DMS153 treated with DMSO at 0.1 percent for 48 hours (cell line): ENCODE measurements around the gene CNTRL.
"Not testable (repeated sequence)": the region's sequence is repeated elsewhere in the genome, so short reads cannot be mapped to it uniquely, and the experiment has no call there.

Experiments
- DNase-seq: peaks from one replicate; lab custom pipeline; 2025; ENCODE audit not compliant: unreplicated experiment; lab: John Stamatoyannopoulos, UW

The CNTRL gene

DNA sequence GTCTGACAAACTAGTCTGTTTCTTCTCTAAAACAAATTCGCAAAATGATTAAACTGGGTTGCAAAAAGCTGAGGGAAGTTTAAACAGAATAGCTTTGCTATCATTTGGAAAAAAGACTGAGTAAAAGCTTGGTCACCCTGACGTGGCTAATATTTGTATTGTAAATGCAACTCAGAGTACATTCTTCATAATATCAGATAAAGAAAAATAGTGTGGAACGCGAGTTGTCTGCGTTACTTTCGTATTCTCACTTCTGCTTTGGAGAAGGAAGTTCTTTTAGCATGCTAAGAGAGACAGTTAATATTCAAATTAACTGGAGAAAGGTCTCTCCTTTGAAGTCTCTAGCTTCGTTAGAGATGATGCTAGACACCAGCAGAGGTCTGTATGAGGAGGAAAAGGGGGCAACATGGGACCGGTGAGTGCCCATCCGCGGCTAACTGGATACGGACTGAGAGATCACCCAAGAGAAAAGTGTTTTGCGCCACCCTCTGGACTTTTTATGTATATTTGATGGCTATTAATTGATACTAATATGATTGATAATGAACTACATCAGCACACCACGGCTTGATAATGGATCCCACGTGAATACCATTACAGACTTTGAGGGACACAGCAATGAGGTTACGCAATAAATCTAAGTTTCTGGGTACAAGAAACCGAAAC lies 2.9 kb upstream of the CNTRL start:
- no peak for DNase-seq

DNA sequence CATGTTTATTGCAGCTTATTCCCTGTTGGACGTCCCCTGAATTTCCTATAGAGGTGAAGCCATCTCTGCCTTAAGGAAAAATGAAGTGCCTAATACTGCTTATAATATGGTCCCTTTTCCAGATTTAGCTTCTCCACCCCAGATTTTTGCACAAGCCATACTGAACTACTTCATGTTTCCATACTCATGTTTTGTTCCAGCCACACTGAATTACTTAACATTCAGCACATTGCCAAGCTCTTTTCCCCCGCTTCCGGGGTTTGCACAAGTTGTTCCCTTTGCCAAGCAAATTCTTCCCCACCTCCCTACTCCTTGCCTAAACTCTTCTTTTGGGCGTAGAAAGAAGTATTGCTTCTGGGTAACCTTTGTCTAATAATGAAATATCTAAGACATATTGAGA lies 1.7 kb upstream of the CNTRL start:
- no peak for DNase-seq

DNA sequence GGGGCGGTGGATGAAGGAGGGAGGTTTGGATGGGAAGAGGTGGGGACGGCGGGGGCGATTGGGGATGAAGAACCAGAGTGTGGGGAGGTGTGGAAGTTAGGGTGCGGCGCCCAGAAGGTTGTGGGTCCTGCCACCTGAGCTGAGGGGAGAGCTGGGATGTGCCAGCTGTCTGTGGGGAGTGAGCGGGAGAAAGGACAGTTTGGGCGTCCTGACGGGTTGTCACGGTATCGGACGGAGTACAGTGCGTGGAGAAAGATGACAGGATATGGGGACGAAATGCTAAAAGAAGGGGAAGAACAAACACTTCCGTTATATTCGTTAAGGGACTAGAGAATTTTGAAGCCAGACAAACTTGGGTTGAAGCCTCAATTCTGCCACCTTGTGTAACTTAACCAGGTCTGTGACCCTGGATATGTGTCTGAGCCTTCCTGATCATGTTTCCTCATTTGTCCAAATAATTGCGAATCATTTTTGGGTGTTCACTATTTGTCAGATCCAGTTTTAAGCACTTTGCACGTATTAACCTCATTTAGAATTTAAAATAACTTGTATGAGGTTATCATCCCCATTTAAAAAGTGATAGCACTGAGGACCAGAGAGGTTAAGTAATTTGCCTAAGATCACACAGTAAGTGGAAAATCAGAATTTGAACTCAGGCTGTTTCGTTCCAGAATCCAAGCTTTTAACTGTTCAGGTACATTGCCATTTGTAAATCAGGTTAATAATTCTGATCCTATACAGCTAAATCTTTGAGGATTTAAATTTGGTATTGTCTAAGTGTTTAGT lies 689 bp downstream of the CNTRL start:
- peak; percentile 40 for DNase-seq

DNA sequence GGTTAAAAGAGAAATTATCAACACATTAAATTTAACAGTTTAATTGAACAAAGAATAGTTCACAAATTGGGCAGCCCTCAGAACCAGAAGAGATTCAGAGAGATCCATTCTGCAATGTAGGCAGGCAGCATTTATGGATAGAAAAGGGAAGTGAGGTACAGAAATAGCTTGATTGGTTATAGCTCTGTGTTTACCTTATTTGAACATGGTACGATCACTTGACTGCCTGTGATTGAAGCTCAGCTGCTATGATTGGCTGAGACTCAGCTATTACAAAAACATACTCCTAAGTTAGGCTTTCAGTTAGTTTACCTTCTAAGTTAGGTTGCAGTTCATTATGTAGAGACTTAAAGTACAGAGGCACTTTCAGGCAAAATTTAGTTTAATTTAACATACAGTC lies 7.3 kb downstream of the CNTRL start:
- no peak for DNase-seq

DNA sequence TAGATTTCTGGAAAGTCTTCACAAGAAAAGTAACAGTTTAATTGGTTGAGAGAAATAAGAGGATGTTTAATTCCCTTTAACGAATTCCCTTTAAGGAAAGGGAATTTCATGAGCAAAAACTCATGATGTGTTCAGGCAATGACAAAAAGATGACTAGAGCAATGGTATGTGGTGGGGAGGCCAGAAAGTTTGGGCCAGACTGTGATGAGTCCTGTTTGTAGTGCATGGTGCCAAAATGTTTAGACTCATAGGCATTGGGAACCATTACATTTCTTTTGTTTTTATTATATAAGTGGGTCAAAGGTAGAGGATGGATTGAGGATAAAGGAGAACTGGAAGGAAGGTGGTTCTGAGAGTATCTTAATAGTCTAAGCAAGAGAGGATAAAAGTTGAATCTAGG lies 10.9 kb downstream of the CNTRL start:
- DNase-seq: no peak

DNA sequence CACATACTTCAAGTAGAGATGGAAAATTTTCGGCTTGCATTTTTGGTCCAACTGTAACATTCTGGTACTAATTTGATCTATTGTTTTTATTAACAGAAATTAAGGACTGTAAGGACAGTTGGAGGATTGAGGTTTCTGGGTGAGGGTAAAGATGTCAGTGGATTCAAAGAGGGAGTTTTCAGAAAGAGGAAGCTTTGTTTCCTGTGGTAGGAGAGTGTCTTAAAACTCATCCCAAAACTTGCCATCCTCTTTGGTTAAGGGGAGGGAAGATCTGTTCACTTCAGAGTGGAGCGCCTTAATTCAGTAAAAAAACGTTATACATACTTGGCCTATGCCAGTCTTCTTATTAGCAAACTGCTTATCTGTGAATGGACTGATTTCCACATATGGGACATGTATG lies 13.8 kb downstream of the CNTRL start:
- no peak for DNase-seq

DNA sequence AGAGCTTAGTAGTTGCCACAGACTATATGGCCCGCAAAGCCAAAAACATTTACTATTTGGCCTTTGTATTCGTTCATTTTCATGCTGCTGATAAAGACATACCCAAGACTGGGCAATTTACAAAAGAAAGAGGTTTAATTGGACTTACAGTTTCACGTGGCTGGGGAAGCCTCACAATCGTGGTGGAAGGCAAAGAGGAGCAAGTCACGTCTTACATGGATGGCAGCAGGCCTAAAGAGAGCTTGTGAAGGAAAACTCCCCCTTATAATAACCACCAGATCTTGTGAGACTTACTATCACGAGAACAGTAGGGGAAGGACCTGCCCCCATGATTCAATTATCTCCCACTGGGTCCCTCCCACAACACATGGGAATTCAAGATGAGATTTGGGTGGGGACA lies 16.0 kb downstream of the CNTRL start:
- DNase-seq: not testable (repeated sequence)

DNA sequence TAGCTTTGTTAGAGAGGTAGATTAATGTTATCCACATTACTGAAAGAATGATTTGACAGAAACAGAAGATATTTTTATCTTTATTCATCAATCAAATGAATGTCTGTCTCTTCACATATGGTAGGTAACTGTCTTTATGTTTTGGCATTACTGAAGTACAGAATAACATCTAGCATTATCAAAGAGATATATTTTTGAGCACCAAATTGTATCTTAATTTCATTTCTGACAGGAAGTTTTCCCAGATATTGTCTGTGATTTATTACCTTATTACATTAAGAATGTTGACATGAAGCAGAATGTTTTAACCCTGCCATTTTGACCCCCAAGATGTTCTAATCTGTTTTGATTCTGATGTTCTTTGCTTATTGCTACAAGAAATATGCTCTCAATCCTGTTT lies 20.3 kb downstream of the CNTRL start:
- no peak for DNase-seq

DNA sequence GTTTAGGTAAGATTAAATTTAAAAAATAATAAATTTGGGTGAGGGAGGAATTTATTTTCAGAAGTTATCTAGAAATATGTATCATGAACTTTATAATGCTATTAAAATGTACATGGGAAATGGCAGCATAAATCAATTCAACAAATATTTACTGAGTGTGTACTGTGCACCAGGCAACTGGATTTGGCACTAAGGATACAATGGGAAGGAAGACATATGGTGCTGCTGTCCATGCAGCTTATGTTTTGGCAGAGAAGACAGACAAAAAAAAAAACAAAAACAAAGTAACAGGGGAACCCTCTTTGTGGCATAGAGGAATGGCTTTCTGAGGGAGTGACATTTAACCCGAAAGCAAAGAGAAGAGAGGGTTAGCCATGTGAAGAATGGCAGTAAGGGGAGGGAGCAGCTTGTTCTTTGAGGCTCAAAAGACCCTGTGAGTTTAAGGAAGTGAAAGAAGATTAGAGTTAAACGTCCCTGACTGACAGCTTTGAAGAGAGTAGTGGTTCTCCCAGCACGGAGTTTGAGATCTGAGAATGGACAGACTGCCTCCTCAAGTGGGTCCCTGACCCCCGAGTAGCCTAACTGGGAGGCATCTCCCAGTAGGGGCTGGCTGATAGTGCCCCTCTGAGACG lies 23.9 kb downstream of the CNTRL start:
- DNase-seq: no peak

DNA sequence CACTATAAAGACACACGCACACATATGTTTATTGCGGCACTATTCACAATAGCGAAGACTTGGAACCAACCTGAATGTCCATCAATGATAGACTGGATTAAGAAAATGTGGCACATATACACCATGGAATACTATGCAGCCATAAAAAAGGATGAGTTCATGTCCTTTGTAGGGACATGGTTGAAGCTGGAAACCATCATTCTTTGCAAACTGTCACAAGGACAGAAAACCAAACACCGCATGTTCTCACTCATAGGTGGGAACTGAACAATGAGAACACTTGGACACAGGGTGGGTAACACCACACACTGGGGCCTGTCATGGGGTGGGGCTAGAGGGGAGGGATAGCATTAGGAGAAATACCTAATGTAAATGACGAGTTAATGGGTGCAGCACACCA lies 29.3 kb downstream of the CNTRL start:
- not testable (repeated sequence) for DNase-seq

DNA sequence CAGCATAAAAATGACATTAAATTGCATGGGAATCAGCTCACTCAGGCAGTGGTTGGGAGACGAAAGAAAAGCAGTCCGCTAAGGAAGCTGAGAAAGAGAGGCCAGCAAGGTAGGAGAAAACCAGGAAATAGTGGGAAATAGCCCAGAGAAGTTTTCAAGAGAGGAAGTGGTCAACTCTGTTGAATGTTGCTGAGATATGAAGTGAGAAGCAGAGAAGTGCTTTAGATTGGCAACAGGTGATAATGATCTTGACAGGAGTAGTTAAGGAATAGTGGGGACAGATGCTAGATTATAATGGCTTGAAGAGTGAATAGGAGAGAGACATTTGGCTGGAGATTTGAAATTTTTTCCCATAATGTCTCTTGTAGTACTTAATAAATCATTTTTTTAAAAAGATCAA lies 30.8 kb downstream of the CNTRL start:
- no peak for DNase-seq

DNA sequence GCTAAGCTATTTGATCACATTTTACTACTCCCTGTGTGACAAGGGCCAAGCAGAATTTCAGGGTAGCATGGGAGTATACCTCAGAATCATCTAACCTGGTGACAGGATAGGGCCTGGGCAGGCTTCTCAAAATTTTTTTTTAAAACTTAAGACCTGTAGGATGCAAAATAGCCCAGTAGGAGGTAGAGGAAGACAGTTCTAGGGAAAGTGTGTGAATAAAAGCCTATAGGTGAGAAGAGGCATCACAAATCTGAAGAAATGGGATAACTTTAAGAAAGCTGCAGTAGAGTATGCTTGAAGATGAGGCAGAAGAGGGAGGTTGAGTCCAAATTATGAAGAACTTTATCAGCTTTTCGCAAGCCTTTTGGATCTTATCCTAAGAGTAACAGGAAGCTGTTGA lies 32.3 kb downstream of the CNTRL start:
- DNase-seq: no peak

DNA sequence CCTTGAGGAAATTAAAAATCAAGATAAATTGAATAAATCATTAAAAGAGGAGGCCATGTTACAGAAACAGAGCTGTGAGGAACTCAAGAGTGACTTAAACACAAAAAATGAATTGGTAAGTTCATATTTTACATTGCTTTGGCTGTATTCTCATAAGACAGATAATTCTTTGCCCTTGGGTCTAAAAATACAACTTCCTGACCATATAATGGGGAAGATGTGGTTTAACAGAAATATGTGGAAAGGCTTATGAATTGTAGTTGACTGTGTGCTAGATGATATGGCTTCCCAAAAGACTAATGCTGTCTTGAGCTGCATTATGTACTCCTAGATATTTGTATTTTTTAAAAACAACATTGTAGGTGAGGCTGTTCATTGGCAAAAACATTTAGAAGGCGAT lies 33.1 kb downstream of the CNTRL start:
- no peak for DNase-seq

DNA sequence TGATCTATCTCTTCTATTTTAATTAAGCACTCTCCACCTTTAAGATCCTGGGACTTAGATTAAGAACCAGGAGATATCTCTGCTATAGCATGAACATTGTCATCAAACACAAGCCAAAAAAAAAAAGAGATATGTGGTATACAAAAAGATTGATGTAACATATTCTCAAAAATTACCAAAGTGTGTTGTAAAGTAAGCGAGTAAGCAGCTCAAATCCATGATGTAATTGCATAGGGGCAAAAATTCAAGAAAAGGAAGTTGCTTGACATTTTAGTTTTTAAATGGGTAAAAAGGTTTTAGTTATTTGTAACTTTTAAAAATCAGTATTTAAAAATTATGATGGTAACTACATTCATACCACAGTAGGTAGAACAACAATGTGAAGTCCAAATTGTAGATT lies 40.7 kb downstream of the CNTRL start:
- DNase-seq: no peak

DNA sequence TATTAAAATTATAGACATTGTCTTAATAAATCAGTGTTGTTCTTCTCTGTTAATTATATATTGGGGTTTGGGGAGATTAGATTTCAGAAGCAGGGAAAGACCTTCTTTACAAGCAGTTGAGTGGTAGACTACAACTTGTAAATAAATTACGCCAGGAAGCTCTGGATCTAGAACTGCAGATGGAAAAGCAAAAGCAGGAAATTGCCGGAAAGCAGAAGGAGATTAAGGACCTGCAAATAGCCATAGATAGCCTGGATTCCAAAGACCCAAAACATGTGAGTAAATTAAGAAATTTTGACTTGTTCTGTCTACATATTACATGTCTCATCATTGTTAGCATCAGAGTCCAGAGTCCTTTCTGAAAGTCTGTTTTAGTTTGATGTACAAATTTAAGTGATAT lies 43.5 kb downstream of the CNTRL start:
- DNase-seq: no peak

DNA sequence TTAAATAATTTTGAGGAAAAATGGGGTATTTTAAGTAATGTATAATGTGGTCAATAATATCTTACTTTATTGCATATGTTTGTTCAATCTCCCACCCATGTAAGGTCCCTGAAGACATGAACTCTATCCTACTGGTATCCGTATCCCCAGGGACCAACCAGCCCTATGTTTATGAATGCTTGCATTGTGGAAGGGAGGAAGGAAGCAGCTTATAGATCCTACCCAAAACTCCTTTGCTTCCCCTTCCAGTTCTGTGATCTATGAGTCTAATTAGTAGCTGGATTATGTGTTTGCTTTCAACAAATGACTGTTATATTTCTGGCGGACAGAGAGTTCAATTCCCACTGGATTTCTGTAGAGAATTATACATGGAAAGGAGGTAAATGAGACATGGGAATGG lies 45.6 kb downstream of the CNTRL start:
- DNase-seq: no peak

DNA sequence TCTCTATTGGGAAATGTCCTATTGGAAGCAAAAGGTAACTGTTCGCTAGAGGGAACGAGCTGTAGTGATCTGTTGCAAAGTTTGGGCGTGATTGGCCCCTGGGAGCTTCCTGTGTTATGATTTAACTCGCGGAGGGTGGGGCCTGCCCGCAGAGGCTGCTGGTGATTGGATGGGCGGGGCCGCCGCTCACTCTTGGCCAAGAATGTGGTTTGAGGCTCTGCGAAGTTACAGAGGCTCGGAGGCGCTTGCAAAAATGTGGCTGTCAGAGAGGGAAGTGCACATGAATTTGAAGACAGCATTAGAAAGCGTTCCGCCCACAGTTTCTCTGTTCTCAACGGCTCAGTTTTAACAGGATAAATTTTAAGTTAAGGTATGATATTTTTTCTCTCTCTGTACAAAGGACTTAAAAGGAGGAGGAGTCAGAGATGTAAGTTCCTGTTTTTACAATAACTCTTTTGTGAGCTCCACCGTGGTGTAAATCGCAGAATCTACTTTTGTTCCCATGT lies 46.9 kb downstream of the CNTRL start:
- DNase-seq: peak; percentile 91

DNA sequence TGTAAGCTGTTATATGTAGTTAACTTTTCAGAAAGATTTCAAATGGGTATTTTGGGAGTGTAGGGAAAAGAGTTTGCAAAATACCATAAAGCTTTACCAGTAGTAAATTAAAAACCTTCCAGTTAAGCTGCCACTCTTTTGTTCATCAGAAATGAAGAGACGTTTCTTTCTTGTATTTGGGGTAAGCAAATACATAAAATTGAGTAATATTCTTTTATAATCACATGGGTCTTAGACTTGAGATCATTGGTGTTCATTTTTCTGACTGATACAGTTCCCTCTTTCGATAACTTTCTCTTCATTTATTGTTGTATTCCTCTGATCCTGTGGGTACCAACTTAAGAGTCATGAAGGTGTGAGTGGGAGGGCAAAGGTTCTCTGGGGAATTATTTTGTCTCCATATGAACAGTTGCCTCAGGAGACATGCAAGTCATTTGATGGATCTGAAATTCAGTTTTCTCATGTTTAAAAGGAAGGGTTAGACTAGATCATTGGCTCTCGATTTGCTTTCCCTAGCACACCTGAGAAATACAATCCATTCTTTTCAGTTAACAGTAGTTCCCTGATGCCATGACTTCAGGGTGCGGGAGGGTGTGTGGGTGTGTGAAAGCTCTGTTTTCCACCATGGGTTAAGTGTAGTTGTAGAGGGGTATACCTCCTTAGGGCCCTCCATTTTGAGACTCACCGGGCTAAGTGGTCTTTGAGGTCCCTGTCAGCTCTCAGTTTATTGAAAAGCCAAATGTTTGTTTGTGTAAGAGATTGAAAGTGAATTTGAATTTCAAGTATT lies 47.7 kb downstream of the CNTRL start:
- no peak for DNase-seq

DNA sequence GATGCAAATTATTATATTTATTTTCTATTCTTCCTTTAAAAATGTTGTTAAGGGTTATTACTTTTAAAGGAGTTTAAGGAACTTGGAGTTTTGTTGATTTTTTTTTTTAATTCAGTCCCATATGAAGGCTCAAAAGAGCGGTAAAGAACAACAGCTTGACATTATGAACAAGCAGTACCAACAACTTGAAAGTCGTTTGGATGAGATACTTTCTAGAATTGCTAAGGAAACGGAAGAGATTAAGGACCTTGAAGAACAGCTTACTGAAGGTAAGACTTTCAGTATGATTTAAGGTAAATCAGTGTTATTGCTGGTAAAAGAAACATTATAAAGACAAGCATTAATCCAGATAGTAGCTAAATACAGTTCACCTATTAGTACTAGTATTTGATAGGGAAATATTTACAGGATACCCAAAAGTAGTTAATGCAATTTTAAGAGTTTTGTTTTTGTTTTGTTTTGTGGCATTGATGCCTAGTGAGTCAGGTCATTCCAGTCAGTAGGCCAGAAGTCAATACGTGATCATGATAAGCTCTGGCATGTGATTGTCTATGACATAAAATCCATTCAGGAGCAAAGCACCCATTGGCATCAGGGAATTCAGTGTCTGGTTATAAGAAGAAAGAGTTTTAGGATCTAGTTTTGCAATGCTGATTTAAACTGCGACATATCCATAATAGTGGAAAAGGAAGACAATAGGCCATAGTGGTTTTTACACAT lies 49.2 kb downstream of the CNTRL start:
- no peak for DNase-seq

DNA sequence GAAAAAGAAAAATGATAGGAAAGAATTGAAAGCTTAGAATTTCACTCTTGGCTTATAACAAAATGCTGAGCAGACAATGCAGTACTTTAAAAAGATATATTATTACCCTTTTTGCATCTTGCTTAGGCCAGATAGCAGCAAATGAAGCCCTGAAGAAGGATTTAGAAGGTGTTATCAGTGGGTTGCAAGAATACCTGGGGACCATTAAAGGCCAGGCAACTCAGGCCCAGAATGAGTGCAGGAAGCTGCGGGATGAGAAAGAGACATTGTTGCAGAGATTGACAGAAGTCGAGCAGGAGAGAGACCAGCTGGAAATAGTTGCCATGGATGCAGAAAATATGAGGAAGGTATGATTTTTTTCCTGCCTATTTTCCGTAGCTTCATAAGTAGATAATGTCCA lies 50.8 kb downstream of the CNTRL start:
- DNase-seq: no peak

DNA sequence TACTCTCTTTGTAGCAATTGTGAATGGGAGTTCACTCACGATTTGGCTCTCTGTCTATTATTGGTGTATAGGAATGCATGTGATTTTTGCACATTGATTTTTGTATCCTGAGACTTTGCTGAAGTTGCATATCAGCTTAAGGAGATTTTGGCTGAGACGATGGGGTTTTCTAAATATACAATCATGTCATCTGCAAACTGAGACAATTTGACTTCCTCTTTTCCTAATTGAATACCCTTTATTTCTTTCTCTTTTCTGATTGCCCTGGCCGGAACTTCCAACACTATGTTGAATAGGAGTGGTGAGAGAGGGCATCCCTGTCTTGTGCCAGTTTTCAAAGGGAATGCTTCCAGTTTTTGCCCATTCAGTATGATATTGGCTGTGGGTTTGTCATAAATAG lies 54.6 kb downstream of the CNTRL start:
- not testable (repeated sequence) for DNase-seq
